GM18868 (cell line): ENCODE measurements around the gene CORO7.

Experiments
- ATAC-seq: cut with Tn5 transposase; IDR thresholded peaks from one replicate; pipeline ENCODE4 v1.9.1; 2021; ENCODE audit warnings: mild to moderate bottlenecking, moderate library complexity; ENCODE audit not compliant: unreplicated experiment

Gene CORO7

GRCh38 chr16:4385789-4386450 is 30.5 kb downstream of the CORO7 start:
- ATAC-seq, result no peak

DNA sequence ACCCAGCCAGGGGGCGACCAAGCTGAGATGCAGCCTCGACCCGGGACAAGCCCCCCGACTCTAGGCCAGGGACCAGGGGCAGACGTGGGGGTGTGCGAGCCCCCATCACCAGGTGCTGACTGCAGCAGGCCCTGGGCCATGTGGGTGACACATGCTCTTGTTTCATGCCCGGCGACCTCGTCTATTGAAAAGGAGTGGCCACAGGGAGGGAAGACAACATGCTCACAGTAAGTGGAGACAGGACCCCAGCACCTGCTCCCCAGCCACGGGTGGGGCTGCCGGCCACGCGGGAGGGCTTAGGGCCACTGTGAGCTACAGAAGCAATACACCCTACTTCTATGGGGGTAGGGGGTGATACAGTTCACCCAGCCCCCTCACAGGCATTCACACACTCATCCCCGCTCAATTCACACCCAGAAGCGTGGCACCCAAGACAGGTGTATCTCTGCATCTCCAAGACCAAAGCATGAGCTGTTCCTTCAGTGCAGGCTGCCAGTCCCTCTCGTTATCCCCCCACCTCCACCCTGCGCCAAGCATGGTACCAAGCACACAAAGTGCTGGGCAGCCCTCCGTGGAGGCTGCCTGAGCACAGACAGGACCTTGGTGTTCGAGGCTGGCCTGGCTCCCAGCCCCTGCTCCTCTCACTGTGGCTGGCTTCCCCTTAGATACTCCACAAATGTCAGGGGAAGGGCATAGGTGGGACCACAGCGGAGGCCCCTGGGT is 31.2 kb downstream of the CORO7 start:
- no peak for ATAC-seq

- ATAC-seq, result no peak
Measured at GRCh38 chr16:4384509-4384942, 31.9 kb downstream of the CORO7 start.

DNA sequence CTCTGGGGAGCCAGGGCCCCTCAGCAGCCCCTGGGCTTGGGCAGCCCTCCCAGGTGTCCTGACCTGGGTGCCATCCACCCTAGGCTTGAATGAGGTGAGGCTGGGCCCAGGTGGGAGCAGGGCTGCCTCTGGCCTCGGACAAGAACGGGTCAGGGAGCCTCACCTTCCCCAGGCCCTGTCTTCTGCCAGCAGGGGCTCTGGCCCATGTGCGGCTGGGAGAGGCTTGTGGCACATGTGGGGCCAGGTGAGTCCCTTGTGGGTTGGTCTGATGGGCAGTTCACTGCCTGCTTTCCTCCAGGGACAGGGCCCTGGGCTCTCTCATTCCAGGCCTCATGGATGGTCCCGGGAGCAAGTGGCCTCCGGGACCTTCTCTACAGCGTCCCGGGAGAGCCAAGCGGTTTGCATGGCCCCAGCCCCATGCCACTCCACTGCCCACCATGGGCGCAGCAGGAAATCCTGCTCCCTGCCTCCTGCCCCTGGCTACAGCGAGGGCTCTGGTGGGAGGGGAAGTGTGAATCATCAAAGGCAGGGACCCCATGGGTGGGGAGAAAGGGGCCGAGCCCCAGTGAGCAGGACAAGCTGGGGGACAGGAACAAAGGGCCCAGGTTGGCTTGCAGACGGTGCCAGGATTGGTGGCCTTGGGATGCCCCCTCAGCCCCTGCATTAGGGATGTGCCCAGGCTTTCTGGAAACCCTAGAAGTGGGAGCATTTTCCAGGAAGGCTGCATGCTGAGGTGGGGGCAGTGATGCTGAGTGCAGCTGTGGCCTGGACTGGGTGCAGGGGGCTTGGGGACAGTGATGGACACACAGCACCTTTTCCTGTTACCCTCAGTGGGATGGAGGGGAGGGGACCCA is 32.6 kb downstream of the CORO7 start:
- ATAC-seq, result no peak

DNA sequence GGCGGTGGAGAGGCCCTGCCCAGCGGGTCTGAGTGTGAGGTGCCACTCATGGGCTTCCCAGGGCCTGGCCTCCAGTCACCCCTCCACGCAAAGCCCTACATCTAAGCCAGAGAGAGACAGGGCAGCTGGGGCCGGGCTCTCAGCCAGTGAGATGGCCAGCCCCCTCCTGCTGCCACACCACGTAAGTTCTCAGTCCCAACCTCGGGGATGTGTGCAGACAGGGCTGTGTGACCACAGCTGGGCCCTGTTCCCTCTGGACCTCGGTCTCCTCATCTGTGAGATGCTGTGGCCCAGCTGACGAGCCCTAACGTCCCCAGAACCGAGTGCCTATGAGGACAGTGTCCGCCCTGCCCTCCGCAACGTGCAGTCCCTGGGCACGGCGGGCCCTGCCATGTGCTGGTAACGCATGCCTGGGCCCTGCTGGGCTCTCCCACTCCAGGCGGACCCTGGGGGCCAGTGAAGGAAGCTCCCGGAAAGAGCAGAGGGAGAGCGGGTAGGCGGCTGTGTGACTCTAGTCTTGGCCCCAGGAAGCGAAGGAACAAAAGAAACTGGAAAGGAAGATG is 33.5 kb downstream of the CORO7 start:
- no peak for ATAC-seq

DNA sequence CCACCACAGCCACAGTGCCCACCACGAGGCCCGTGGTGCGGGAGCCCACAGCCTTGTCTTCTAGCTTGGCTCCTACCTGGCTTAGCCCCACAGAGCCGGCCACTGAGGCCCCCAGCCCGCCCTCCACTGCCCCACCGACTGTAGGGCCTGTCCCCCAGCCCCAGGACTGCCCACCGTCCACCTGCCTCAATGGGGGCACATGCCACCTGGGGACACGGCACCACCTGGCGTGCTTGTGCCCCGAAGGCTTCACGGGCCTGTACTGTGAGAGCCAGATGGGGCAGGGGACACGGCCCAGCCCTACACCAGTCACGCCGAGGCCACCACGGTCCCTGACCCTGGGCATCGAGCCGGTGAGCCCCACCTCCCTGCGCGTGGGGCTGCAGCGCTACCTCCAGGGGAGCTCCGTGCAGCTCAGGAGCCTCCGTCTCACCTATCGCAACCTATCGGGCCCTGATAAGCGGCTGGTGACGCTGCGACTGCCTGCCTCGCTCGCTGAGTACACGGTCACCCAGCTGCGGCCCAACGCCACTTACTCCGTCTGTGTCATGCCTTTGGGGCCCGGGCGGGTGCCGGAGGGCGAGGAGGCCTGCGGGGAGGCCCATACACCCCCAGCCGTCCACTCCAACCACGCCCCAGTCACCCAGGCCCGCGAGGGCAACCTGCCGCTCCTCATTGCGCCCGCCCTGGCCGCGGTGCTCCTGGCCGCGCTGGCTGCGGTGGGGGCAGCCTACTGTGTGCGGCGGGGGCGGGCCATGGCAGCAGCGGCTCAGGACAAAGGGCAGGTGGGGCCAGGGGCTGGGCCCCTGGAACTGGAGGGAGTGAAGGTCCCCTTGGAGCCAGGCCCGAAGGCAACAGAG is 34.2 kb downstream of the CORO7 start:
- ATAC-seq, result no peak

GRCh38 chr16:4381072-4381934 is 35.1 kb downstream of the CORO7 start:
- no peak for ATAC-seq

DNA sequence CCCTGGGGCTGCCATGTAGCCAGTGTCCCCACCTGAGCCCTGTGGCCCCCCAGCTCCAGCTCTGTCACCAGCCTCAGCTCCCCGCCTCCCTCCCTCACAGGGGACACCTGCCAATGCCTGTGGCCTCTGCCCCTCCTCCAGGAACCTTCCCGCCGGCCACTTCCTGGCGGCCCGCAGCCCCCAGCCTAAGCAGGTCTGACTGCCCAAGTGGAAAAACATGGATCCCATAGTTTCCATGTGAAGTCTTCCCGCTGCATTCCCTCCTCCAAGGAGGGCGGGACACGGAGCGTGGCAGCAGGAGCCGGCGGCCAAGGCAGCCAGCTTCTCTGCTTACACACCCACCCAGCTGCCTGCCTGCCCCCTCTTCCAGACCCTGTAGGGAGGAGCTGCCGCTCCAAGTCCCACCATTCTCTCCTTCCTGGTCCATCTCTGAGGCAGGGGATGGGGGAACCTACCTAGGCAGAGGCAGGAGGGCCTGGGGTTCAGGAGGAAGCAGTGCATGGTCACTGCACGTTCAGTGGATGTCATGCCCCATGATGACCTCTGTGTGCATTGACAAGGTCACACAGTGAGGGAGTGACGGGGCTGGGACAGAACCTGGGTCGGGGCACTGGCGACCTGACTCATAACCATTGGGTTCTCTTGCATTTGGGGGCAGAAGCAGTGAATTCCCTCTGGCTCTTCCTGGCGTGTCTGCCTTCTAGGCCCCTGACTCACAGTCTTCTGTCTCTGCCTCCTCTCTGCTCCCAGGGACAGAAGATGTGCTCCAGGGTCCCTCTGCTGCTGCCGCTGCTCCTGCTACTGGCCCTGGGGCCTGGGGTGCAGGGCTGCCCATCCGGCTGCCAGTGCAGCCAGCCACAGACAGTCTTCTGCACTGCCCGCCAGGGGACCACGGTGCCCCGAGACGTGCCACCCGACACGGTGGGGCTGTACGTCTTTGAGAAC is 36.0 kb downstream of the CORO7 start:
- no peak for ATAC-seq

GRCh38 chr16:4378999-4379690 is 37.3 kb downstream of the CORO7 start:
- ATAC-seq, result no peak

DNA sequence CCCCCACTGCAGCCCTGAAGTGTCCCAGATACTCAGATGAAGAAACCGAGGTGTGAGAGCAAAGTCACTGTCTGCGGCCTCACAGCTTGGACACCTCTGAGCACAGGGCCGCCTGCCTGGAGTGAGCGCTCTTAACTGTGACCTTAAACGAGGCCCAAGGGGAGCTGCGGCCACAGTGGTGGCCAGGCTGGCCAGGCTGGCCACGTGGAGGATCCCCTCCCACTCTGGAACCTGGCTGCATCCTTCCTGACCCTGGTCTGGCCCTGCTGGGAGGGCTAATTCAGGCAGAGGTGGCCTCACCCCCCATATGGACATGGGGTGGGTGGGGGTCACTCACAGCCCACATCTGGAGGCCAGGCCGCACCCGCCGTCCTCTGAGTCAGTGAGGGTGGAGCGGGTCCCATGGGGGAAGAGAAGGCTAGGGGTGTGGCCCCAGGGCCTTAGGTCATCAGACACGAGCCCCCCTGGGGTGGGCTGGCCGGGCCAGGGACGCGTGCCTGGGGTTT is 38.2 kb downstream of the CORO7 start:
- ATAC-seq, result no peak

DNA sequence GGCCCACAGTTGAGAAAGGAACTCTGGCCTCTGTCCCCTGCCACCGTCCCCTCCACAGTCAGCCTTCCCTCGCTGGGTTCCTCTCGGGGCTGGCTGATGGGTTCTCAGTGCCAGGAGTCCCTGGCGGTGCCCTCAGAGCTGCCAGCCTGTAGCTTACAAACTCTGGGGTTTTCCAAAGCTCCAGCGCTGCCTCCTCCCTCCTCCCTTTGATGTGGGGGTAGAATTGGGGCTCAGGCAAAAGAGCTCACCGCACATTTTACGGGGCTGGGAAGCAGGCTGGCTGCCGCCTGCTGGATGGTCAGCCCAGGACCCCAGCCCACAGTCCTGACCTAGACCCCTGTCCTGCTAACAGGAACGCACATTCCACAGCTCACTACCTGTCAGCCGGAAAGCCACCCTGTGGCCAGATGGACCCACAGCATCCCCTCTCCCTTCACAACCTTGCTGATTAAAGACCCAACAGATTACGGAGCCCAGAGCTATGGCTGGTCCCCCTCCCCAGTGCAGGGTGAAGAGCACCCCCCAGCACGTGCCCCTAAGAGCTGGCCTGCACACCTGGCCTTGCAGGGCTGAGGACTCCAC is 38.7 kb downstream of the CORO7 start:
- ATAC-seq, result no peak

- no peak for ATAC-seq
Measured at GRCh38 chr16:4376893-4377572, 39.4 kb downstream of the CORO7 start.

- ATAC-seq, result no peak
Measured at GRCh38 chr16:4376126-4376892, 40.1 kb downstream of the CORO7 start.

GRCh38 chr16:4375717-4376116 is 40.7 kb downstream of the CORO7 start:
- no peak for ATAC-seq

GRCh38 chr16:4373909-4374742 is 42.3 kb downstream of the CORO7 start:
- ATAC-seq, result no peak
